Stimulated activated CD8-positive, alpha-beta memory T cell treated with anti-CD3 and anti-CD28 coated beads, Interleukin-15, amount 100 ng/mL, for 1 hour (primary cell): ENCODE results near the gene NAV2.

ENCODE experiments used
- DNase-seq: peaks from one replicate; pipeline ENCODE4 v3.0.0-alpha.2; 2020; ENCODE audit warnings: low read depth

NAV2 gene, protein sequence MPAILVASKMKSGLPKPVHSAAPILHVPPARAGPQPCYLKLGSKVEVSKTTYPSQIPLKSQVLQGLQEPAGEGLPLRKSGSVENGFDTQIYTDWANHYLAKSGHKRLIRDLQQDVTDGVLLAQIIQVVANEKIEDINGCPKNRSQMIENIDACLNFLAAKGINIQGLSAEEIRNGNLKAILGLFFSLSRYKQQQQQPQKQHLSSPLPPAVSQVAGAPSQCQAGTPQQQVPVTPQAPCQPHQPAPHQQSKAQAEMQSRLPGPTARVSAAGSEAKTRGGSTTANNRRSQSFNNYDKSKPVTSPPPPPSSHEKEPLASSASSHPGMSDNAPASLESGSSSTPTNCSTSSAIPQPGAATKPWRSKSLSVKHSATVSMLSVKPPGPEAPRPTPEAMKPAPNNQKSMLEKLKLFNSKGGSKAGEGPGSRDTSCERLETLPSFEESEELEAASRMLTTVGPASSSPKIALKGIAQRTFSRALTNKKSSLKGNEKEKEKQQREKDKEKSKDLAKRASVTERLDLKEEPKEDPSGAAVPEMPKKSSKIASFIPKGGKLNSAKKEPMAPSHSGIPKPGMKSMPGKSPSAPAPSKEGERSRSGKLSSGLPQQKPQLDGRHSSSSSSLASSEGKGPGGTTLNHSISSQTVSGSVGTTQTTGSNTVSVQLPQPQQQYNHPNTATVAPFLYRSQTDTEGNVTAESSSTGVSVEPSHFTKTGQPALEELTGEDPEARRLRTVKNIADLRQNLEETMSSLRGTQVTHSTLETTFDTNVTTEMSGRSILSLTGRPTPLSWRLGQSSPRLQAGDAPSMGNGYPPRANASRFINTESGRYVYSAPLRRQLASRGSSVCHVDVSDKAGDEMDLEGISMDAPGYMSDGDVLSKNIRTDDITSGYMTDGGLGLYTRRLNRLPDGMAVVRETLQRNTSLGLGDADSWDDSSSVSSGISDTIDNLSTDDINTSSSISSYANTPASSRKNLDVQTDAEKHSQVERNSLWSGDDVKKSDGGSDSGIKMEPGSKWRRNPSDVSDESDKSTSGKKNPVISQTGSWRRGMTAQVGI (N-terminal part only)

DNA sequence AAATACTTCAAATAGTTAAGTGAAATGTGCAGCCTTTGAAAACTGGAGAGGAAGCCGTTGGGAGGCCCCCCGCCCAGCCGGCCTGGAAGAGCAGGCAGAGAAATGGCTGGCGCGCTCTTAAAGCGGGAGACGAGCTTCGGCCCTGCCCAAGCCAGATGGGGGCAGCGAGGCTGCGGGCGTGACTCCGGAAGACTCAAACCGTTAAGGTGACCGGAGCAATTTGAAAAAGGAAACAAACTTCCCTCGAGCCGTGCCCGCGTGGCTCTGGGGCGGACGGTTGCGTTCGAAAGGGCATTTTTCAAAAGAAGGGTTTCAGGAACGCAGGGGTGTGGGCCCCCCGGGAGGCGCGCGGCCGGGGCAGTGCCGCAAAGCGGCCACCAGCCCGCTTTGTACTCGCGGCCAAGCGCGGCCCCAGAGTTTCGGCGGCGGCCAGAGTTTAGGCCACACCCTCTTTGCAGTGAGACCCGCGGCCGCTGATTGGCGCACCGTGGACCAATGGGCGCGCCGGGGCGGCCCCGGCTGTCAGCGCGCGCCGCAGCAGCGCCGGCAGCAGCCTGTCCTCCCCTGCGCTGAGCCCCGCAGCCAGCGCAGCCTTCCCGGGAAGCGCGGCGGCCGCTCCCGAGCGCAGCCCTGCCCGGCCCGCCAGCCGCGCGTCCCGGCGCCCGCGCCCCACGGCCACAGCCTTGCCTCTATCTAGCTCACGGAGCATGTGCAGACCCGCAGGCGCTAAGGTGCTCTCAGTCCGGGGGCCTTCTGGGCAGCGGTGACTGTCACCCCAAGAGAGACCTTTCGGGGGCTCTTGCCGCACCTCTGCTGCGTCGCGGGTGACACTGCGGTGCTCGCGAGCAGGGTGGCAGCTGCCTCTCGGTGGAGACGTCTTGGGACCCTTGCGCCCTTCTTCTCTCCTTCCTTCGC lies at the start of gene NAV2:
TSS of gene NAV2 (plus strand) at position 557 of the 915 bp plus-strand sequence. CDS start 859 bp downstream, outside the sequence.
- peak; percentile 15 for DNase-seq

DNA sequence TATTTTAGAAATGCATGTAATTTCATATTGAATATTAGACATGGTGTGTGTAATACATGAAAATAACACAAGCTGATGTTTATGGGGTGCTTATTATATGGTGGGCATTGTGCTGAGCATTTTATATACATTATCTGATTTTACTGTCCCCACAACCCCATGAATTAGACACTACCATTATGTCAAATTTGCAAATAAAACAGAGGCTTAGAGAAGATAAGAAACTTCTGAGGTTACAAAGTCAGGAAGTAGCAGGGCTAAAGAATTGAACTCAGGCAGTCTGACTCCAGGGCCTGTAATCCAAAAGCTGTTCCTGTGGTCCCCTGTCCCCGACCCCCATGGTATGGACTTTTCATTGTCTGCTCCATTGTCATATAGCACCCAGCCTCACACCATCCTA lies 49.4 kb upstream of the NAV2 start:
- DNase-seq = no peak

DNA sequence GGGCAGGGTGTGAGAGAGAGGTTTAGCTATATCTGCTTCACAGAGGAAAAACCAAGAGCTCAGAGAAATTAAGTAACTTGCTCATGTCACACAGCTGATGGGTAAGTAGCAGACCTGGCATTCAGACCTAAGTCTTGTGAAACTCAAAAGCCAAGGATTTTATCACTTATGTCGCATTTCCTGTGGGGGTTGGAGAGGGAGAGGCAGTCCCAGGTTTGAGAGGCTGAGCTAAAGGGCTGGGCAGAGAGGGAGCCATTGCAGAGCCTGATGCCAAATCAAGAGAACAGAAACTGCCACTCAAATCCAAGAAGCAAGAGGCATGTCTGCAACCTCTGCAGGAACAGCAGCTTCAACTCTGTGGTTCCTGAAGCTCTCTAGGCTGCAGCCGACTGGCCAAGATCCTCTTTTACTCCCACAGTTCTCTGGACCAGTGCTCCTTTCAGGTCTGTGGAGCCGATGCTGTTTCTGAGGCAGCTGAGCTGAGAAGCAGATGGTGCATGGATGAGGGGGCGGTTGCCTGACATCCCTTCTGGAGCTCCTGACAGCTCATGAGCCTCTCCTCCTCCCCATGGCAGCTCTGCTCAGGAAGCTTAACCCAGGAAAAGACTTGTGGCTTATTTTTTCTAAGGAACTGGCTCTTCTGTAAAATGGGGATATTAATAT lies 47.6 kb upstream of the NAV2 start:
- DNase-seq = no peak

DNA sequence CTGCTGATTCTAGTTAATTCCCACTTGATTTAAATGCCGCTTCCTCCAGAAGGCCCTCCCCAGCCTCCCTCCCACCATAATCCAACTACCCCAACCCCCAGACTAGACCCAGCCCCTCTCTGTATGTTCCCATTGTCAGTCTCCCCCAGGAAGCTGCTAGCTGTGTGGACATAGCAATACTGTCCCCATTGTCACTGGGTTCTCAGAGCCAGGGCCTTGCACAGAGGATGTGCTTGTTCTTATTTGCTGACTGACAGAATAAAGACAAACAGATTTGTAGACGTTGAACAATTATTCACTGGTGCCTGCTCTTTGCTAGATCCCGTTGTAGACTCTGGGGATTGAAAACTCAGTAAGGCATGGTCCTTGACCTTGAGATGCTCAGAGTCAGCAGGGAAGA lies 45.7 kb upstream of the NAV2 start:
- DNase-seq = no peak

DNA sequence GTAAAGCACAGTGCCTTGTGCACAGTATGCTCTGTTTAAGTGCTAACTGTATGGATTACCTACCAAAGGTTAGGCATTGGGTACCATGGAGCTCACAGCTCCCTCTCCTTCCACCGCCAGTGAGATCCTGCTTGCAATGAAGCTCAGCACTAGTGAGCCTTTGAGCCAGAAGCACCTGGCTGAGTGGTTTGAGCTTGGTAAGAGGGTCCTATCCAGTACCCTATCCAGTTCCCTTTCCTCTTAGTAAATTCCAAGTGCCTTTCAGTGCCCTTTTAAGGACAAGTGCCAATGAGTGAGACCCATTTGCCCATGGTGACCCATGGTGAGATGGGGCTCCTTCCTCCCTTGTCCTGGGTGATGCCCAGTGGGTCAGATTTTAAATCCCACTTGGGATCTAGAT lies 43.1 kb upstream of the NAV2 start:
- no peak for DNase-seq

DNA sequence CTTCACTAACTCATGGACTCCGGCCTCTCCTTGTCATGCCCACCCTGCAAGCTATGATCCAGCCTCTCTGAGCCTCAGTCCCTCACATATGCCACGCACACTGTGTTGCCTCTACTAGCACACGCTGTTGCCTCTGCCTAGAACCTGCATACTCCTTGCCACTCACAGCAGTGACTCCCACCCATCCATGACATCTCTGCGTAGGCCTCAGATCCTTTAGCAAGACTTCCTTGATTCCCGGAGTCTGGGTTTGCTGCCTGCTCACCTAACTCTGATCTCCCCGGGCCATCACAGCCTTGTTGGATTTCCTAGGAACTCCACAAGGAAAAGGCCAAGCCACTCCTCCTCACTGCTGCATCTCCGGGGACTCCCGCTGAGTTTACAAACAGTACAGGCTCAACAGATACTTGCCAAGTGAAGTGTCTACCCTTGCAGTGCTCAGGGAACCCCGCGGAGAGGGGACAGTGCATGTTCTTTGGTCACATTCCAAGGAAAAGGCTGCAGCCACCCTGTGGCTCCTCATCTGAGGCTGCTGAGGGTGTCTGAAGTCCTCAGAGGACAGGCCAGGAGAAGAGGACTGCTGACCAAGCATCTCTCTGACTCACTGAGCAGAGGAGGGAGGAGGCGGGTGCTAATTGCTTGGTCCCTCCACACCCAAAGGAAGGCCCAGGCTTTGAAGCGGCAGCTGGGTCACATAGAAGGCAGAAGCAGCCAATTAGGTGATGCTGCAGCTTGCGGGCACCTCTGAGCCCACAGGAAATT lies 42.4 kb upstream of the NAV2 start:
- DNase-seq = no peak

DNA sequence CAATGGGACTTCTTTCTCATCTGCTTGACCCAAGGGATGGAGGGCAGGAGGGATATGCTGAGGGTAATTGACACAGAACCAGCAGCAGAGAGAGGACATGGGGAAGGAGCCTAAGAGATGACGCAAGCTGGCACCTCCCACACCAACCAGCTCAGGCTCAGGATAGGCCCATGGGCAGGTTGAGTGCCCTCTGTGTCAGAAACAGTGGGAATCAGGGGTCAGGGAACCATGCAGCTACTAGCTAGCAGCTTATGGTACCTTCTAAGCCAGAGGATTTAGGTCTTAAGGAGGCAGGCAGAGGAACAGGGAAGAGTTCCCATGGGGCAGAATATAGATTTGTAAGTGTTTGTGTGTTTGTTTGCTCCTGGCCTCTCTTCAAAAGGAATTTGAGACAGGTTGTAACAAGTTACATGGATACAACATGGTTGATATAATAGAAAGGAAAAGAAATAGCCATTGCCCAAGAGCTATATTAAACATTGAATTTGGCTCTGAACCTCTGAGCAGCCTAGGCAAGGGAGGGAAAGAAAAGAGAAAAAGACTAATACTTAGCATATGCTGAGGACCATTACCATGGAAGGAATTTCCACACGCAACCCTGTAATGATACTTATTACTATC lies 39.9 kb upstream of the NAV2 start:
- no peak for DNase-seq

DNA sequence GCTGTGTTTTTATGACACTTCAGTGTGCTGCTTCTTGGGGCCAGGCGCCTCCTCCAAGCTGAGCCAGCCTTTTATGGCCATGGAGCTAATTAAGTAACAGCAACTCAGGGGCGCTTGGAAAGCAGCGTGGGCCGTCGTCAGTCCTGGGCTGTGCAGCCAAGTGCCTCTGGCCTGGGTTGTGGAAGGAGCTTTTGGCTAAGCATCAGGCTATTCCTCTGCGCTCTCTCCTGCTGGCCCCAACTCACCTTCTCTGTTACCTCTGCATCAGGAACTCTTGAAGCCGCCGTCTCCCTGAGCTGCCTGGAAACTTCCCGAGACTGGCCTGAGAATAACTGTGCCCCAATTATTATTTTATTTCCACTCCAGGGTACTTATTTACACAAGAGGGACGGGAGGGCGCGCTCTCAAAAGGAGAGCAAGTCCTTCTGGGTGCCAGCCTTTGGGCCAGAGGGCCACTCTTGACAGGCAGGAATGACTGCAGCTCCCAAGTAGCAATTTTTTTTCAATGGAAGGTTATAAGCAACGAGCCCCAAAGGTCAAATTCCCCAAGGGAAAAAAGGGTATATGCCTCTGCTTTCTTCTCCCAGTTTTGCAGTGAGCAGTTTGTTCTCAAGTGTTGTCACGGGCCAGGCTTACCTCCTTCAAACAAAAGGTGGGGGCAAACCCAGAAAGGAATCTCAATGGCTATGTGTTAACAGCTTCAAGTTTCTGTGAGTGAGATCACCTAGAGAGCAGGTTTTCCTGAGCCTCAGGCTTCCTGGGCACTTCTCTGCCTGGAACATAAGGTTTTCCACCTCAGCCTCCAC lies 38.5 kb upstream of the NAV2 start:
- no peak for DNase-seq

DNA sequence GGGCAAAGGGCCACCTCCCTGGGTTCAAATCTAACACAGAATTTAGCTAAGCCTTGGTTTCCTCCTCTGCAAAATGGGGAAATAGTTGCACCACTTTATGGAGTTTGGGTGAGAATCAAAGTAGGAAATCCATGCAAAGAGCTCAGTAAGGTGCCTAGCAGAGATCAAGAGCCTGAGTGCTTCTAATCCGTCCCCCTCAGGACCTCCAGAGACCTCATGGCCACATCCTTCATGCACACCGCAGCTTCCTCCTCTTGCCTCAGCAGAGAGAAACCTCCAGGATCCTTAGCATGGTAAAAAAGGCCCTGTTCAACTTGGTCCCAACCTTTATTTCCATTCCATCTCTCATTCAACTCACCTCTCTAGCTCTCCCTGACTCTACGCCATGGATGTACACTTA lies 37.8 kb upstream of the NAV2 start:
- no peak for DNase-seq

DNA sequence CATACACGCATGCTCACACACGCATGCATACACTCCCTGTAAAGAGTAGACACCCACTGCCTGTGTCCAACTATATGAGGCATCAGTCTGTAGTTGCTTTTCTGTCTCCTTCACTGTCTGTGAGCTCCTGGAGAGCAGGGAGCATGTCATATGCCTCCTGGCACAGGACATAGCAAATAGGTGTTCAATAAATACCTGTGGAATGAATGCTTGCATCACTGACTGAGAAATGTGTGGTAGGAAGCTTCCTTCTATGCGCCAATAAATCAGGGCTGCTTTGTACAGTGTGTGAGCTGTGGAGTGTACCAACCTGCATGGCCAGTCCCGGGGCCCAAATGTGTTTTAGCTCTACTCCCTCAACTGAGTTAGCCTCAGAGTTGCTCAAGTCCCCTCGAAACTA lies 37.2 kb upstream of the NAV2 start:
- DNase-seq = no peak

DNA sequence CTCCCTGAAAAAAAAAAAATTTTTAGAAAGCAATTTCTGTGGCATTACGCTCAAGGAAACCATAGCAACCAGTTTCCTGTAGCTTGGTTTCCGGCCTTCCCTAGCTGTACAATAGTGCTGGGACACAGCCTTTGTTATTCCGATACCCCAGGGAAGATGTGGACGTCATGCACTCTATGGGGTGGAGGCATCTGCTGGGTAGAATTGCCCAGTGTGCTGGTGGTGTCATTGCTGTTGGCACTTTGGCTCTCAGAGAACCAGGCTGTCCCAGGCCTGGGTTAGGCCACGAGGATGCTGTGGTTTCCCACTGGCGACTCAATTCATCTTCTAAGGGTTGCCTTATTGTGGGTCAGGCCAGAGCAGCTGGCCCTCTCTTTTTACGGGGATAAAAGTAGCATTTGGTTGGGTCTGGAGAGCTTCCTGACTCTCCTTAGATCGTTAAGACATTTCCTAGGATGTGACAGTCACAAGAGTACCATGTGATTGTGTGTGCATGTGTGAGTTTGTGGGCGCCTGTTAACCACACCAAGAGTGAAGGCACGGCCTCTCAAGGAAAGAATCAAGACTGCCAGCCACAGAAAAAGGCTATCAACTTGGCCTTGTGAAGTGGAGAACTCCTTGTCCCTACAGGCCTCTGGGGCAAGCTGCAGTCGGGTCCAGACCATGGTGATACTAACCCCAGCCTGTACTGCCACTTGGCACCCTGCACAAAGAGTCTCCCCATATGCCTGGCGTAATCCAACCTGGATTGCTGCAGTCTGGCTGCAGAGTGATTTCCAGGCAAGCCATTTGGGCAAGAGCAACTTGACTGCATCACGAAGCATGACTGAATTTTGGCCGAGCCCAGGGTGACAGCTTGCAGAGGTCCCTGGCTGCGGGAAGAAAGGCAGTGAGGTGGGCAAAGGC lies 35.9 kb upstream of the NAV2 start:
- DNase-seq = no peak

DNA sequence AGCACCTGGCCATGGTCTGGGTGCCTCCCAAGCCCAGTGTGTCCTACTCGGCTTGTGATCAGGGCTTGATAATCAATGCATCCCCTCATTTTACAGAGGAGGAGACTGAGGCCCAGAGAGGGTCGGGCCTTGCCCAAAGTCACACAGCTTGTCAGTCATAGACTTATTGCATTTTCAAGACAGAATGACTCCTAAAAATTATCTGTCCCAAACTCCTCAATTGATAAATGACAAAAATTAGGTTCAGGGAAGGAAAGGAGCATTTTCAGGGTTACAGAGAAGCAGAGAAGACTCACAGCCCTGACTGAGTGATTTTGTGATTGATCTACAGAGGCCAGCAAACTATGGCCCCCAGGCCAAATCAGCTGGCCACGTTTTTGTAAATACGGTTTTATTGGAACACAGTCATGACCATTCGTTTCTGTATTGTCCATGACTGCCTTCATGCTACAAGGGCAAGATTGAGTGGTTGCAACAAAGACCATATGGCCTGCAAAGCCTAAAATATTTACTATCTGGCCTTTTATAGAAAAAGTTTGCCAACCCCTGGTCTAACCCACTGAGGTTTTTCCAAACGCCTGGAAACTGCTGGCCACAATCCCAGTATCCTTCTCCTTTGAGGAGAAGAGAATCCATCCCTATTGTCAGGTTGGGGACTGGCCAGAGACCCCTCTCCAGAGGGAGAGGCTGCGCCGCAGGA lies 35.1 kb upstream of the NAV2 start:
- no peak for DNase-seq

DNA sequence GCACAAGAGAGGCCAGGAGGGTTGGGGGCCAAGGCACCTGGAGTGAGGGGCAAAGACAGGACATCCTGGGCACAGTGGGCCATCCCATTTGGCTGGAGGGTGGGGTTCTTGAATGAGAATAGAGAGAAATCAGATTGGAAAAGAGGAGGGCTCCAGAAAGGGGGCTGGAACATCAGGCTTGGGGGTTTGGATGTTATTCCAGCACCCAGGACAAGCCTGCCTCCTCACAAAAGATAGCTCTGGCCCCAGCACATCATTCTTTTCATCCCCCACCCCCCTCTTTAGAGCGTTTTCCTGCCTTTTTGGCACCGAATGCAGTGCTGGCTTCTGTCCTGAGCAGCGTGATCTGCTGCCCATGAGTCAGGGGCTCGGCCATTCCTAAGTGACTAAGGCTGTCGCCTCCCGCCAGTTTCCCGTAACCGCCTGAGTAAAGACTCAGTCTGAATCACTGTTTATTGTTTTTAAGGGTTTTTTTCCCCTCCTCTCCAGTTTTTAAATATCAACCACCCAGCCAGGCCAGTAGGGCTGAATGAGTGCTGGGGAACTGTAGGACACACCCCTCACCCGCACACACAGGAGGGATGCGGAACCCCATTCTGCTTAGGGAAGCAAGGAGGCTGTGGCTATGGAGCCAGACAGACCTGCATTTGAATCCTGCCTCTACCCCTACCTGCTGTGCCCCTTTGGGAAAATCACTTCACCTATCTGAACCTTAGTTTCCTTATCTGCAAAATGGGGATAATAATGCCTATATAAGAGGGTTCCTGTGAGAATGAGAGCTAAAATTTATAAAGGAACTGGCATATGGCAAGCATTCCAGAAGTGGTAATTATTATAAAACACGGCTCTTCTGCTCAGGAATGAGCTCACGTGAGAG lies 32.4 kb upstream of the NAV2 start:
- no peak for DNase-seq

DNA sequence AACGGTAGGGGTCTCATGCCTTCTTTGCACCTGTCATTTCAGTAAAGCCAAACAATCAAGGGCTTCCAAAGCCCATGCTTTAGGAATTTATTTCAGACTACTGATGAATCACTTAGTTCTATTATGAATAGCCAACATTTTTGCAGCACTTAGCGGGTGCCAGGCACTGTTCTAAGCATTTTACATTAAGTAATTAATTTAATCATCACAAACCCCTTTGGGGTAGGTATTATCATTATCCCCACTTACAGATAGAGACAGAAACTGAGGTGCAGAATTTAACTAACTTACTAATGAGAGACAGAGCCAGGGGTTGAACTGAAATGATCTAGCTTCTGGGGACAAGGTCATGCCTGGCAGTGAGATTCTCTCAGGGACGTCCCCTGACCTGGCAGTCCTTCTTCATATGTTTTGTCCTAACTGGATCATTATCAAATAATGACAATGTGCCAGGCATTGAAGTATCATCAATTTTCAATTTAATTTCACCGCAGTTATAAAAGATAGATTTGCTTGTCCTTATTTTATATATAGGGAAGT lies 31.7 kb upstream of the NAV2 start:
- no peak for DNase-seq

DNA sequence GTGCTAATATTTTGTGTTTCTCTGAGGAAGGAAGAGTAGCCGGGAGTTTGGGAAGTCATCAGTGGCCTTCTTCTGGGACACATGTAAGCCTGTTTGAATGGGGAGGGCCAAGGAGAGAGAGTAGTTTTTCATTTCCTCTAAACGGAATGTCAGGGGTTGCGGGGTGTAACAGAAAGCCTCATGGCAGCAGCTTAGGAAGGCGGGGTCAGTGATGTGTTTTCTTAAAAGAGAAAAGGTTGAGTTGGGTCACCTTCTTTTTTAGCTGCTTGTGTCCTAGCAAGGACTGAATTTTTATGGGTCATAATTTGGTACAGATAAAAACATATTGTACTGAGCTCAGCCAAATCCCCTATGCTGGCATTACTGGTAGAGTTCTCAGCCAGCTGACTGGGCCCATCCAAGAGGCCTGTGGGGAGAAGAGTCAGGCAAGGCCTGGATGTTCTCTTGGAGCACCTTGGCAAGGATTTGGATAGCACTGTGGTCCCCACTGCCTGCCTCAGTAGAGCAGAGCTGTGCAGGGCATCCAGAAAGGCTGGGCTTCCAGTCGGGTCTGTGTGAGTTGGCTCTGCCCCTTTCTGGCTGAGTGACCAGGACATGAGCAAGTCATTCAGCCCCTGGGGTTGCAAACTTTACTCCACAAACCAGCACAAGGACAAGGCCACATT lies 29.4 kb upstream of the NAV2 start:
- DNase-seq = no peak
